GM19372 (cell line): ENCODE measurements around the gene FADS1.
A peak's percentile ranks its signal among the peaks of the same experiment; 100 is the strongest.

Source experiments
- ATAC-seq: cut with Tn5 transposase; IDR thresholded peaks from one replicate; pipeline ENCODE4 v1.9.1; 2021; ENCODE audit warnings: mild to moderate bottlenecking, low read depth, moderate library complexity; ENCODE audit not compliant: unreplicated experiment

Gene FADS1

GRCh38 chr11:61847914-61848581, 31.2 kb upstream of the FADS1 start:
- no peak for ATAC-seq

- ATAC-seq, result no peak
Measured at GRCh38 chr11:61846362-61847020, 29.7 kb upstream of the FADS1 start.

- ATAC-seq, result no peak
Measured at GRCh38 chr11:61844909-61845565, 28.2 kb upstream of the FADS1 start.

GRCh38 chr11:61842528-61842820, 25.7 kb upstream of the FADS1 start:
- ATAC-seq, result no peak

- ATAC-seq, result no peak
Measured at GRCh38 chr11:61841636-61842527, 25.1 kb upstream of the FADS1 start.

GRCh38 chr11:61840371-61840770, 23.6 kb upstream of the FADS1 start:
- no peak for ATAC-seq

- no peak for ATAC-seq
Measured at GRCh38 chr11:61839742-61840141, 22.9 kb upstream of the FADS1 start.

- no peak for ATAC-seq
Measured at GRCh38 chr11:61838921-61839320, 22.1 kb upstream of the FADS1 start.

GRCh38 chr11:61838501-61838900, 21.7 kb upstream of the FADS1 start:
- ATAC-seq, result no peak

GRCh38 chr11:61837411-61838005, 20.7 kb upstream of the FADS1 start:
- no peak for ATAC-seq

GRCh38 chr11:61836193-61836592, 19.4 kb upstream of the FADS1 start:
- no peak for ATAC-seq

- ATAC-seq, result peak; percentile 97
Measured at GRCh38 chr11:61834278-61835048, 17.7 kb upstream of the FADS1 start.

- ATAC-seq, result no peak
Measured at GRCh38 chr11:61833926-61834277, 17.1 kb upstream of the FADS1 start.

GRCh38 chr11:61833471-61833870, 16.7 kb upstream of the FADS1 start:
- ATAC-seq, result no peak

GRCh38 chr11:61832754-61833153, 16.0 kb upstream of the FADS1 start:
- no peak for ATAC-seq

- ATAC-seq, result no peak
Measured at GRCh38 chr11:61832207-61832606, 15.4 kb upstream of the FADS1 start.

- no peak for ATAC-seq
Measured at GRCh38 chr11:61830237-61831105, 13.7 kb upstream of the FADS1 start.

- ATAC-seq, result no peak
Measured at GRCh38 chr11:61829806-61830205, 13.0 kb upstream of the FADS1 start.
